LHCN-M2 (cell line): ENCODE results near the gene PFDN1. TPM values are rescaled to one million over a fixed set of nuclear protein-coding genes. Genes with fewer than 3 reads are reported as not detected.

Experiments
- DNase-seq: peaks from one replicate; pipeline ENCODE4 v3.0.0-alpha.2; 2012; ENCODE audit warnings: low read depth
- total RNA-seq: library from RNA; depleted of rRNA; stranded (reverse); fragments of >200 nt; gene quantifications from 2 replicates; pipeline ENCODE4 v1.2.3, GENCODE V29; 2014

The PFDN1 gene
- total RNA-seq, 1 experiment from 2014 or later, result 82.8 TPM

- no peak for DNase-seq
These were observed 6.6 kb downstream of the PFDN1 start for GRCh38 chr5:140296289-140296688.

DNA sequence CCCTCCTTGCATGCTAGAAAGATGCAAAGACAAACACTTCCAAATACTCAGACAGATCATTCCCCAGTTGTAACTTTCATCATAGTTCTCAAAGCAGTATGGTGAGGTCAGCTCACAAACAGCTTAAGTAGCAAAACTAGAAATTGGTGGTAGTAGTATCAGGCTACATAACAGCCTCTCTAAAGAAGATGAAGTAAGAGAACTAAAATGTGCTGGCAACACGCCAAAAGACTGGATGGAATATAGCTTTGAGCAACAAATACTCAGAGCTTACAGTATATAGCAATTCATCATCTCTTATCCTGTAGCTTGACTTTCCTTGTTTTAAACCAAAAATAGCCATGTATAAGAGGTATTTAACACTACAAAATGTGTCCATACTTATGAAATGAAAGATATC, 7.5 kb downstream of the PFDN1 start:
- DNase-seq, result peak; percentile 94

- no peak for DNase-seq
These were observed 8.1 kb downstream of the PFDN1 start for GRCh38 chr5:140294753-140295152.

DNA sequence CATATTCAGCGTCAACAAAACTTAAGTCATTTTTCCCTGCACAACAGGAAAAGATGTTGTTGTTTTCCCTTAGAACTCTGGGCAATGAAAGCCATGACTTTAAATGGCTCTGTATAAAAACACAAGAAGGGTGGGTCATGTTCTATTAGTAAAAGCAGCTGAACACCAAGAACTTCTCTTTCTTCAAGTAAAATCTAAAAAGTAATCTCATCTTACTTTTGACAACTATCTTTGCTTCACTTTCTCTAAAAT, 9.1 kb downstream of the PFDN1 start:
- no peak for DNase-seq

DNA sequence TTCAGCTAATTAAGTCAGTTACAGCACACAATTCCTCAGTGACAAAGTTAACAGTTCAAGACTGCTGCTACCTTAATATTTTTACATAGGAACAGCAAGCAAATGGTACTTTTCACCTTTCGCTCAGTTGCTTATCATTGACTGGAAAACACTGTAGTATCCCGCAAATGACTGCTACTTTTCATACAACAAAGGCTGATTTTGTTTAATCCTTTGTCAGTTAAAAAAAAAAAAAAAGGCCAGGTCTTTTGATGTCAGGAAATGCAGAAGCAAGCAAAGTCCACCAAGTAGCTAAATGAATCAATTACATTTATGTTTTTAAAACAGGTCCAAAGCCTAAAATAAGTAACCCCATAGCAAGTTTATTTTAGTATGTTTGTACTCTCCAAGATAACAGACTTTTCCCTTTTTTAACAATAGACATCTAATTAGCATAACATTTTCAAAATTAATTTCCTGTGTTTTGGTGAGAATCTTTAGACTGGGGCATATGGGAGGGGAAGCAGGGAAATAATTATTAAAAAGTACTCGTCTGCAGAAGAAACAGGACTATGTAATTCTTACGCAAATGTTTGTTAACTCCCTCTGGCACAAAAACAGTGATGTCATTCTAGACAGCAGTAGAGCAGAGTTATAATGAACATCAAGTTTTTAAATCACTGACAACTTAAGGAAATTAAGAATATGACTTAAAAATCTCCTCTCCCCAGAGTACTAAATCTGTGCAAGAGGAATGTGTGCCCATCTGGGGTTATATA, 9.6 kb downstream of the PFDN1 start:
- DNase-seq, result no peak

- DNase-seq, result no peak
These were observed 10.5 kb downstream of the PFDN1 start for GRCh38 chr5:140292212-140293036.

GRCh38 chr5:140287801-140288521, 14.9 kb downstream of the PFDN1 start:
- no peak for DNase-seq

DNA sequence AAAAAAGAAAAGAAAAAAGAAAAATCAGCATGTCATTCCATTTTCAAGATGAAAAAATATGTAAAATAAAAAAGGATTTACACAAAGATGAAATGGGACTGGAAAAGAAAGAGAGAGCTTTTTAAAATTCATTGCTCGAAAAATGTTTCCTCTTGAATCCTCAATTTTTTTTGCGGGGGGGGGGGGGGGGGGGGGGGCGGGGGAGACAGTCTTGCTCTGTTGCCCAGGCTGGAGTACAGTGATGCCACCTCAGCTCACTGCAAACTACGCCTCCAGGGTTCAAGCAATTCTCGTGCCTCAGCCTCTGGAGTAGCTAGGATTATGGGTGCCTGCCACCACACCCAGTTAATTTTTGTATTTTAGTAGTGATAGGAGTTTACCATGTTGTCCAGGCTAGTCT, 16.5 kb downstream of the PFDN1 start:
- no peak for DNase-seq

- DNase-seq, result no peak
These were observed 18.9 kb downstream of the PFDN1 start for GRCh38 chr5:140284013-140284412.

GRCh38 chr5:140282266-140282665, 20.6 kb downstream of the PFDN1 start:
- DNase-seq, result no peak

GRCh38 chr5:140275837-140276236, 27.1 kb downstream of the PFDN1 start:
- DNase-seq, result no peak

DNA sequence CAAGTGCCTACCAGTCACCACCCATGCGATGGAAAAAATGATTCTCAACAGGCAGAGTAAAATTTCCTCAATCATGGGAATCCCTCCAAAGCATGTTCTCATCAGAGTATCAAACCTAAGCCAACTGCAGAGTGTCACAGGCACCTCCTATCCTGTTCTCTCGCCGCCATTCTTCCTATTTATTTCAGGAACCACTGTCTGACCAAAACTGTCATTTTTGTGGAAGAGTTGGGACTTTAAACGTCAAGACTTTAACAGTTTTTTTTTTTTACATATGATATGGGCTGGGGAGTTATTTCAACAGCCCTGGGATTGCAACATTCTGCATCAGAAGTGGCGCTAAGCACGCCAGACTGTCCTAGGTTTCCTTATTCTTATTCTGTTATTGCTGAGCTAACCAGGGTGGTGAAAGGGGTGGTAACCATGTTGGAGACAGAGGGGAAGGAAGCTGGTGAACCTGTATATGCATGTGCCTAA, 29.5 kb downstream of the PFDN1 start:
- no peak for DNase-seq

DNA sequence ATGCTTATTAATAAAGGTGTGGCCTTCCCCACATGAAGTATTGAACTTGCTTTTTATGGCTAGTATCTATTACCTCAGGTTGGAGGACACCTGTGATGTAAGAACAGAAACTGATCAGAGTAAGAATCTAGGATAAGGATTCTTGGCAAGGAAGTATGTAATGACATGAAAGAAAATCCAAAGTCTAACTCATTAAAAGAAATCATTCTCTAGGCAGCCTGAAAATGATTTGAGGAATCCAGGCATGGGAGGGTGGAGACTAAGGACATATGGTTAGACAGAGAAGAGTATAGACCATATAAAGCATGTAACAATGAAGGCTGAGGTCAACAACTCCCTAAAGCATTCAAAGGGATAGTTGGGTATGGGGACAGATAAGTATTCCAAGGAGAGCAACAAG, 32.9 kb downstream of the PFDN1 start:
- DNase-seq, result no peak

GRCh38 chr5:140267559-140268018, 35.3 kb downstream of the PFDN1 start:
- no peak for DNase-seq

DNA sequence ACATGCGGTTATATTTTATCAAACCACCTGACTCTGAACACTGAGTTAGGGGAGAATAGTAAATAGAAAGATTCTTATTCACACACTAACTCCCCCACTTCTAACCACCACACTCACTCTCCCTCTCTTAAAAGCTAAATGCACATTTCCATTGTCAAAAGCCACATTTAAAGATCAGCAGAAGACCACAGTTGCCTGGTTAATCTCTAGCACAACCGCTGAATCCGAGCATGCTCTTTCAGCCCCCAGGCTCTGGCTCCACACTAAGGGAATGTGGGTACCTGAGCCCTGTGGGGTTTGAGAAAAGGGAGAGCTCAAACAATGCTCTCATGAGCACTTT, 35.7 kb downstream of the PFDN1 start:
- no peak for DNase-seq

- DNase-seq, result no peak
These were observed 36.3 kb downstream of the PFDN1 start for GRCh38 chr5:140266471-140267200.

DNA sequence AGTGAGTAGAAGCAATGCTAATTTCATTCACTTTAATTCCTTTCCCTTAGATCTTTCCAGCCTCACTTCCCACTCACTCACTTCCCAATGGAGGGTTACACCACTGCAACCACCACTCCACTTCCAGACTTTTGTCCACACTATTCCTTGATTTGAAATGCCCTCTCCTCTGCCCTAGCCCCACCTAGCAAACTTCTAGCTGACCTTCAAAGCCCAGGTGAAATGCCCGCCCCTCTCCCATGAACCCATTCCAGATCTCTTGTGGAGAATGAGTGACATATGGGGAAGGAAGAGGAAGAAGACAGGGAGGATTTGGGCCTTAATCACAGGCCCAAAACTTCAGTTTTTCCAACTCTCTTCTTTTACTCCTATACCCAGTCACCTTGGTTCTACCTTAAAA, 37.1 kb downstream of the PFDN1 start:
- no peak for DNase-seq

DNA sequence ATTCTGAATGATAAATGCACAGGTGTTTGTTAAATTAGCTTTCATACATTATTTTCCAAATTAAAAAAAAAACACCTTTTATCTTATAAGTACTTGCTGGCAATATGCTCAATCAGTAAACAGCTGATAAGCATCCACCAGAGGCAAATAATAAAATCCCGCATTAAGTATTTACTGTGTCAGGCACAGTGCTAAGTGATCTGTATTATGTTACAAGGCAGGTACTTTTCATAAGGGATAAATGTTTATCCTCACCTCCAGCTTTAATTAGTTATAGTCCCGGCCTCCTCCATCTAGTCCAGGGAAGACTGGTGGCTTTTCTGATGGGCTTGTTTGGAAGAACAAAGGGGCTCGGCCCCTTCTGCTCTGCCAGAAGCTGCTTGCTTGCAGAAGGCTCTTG, 40.1 kb downstream of the PFDN1 start:
- DNase-seq, result no peak

GRCh38 chr5:140262221-140262620, 40.7 kb downstream of the PFDN1 start:
- DNase-seq, result no peak

GRCh38 chr5:140261403-140262171, 41.3 kb downstream of the PFDN1 start:
- DNase-seq, result peak; percentile 87

DNA sequence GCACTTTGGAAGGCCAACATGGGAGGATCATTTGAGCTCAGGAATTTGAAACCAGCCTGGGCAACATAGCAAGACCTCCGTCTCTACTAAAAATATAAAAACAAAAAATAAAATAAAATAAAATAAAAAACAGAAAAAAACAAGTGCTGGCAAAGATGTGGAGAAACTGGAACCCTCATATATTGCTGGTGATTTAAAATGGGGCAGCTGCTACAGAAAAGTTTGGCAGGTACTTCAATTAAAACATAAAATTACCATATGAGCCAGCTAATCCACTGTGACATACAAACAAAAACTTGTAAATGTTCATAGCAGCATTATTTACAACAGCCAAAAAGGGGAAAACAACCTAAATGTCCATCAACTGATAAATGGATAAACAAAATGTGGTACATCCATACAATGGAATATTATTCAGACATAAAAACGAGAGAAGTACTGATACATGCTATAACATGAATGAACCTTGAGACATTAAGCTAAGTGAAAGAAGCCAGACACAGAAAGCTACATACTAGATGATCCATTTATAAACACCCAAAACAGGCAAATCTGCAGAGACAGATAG, 42.7 kb downstream of the PFDN1 start:
- no peak for DNase-seq
